Endothelial cell of umbilical vein (primary cell): ENCODE results near the gene SOHLH1. TPM values are rescaled to one million over a fixed set of nuclear protein-coding genes. Genes with fewer than 3 reads are reported as not detected.

Experiments
- BruUV-seq: library from RNA; stranded (reverse); fragments of 400-500 nt; replicated peaks from 2 replicates; lab custom pipeline; 2021; lab: Mats Ljungman, UMichigan
- CTCF ChIA-PET: fragments of 300-600, 350-600 bp; sonication (Branson Sonifier 250); formaldehyde crosslinking; loops from one replicate; lab custom pipeline; 2021; ENCODE audit warnings: antibody characterized with exemption, inconsistent platforms; lab: Charles Lee
- POLR2A ChIA-PET: fragments of 300-600, 350-600 bp; sonication (Branson Sonifier 250); formaldehyde crosslinking; loops from one replicate; lab custom pipeline; 2021; ENCODE audit warnings: antibody characterized with exemption, inconsistent platforms; lab: Charles Lee
- DNase-seq: peaks from one replicate; pipeline ENCODE4 v3.0.0-alpha.2; 2011; ENCODE audit warnings: low read depth, low spot score
- FAIRE-seq: peaks from 2 replicates; lab custom pipeline; 2011; peaks lifted over from hg19 to GRCh38; lab: Jason Lieb, UNC
- H2AFZ ChIP-seq: 2 replicates; pipeline ENCODE4 v1.6.0; 2012; ENCODE audit warnings: low read depth, low read length, control low read depth, inconsistent platforms
- H3K27ac ChIP-seq: 2 replicates; pipeline ENCODE4 v1.5.1; 2011; ENCODE audit warnings: low read depth, mild to moderate bottlenecking, control low read depth, low read length, moderate library complexity; ENCODE audit not compliant: insufficient read depth
- H3K27me3 ChIP-seq, 2 experiments: 2 replicates each; pipeline versions ENCODE4 v1.6.0 to v1.6.1; 2011; ENCODE audit warnings: low read length in 2 of 2, mixed read lengths in 1 of 2; ENCODE audit not compliant: control insufficient read depth in 2 of 2, insufficient read depth in 2 of 2
- H3K36me3 ChIP-seq, 2 experiments: 2 replicates in 1 of 2; 3 replicates in 1 of 2; pipeline ENCODE4 v1.5.1; 2011; ENCODE audit warnings: low read length in 2 of 2, mild to moderate bottlenecking in 1 of 2, moderate library complexity in 1 of 2; ENCODE audit not compliant: control insufficient read depth in 2 of 2, insufficient read depth in 2 of 2; ENCODE audit errors: extremely low read depth in 1 of 2
- H3K4me1 ChIP-seq: 3 replicates; pipeline ENCODE4 v1.5.1; 2011; ENCODE audit warnings: mild to moderate bottlenecking, low read length; ENCODE audit not compliant: control insufficient read depth, insufficient read depth; ENCODE audit errors: extremely low read depth
- H3K4me2 ChIP-seq: 2 replicates; pipeline ENCODE4 v1.6.1; 2011; ENCODE audit warnings: low read length, control low read depth, mixed read lengths; ENCODE audit not compliant: insufficient read depth
- H3K4me3 ChIP-seq, 3 experiments: fragments of 200-600 bp in 1 of 3; sonication (generic), shearing (Covaris generic) in 1 of 3; replicated peaks in 1 of 3; 2 replicates each; pipeline ENCODE4 v1.5.1; 2011 to 2016; ENCODE audit warnings: control low read depth in 3 of 3, low read length in 3 of 3, mild to moderate bottlenecking in 2 of 3, inconsistent platforms in 1 of 3, low read depth in 1 of 3, moderate library complexity in 1 of 3; ENCODE audit not compliant: insufficient read depth in 1 of 3
- H3K79me2 ChIP-seq: 2 replicates; pipeline ENCODE4 v1.6.0; 2012; ENCODE audit warnings: low read length, inconsistent platforms; ENCODE audit not compliant: control insufficient read depth, insufficient read depth
- H3K9ac ChIP-seq: replicated peaks from 2 replicates; pipeline ENCODE3; 2011; ENCODE audit warnings: low read length, control low read depth; ENCODE audit not compliant: insufficient read depth; ENCODE audit errors: extremely low read depth
- H3K9me1 ChIP-seq: replicated peaks from 3 replicates; pipeline ENCODE4 v1.6.0; 2011; ENCODE audit warnings: mild to moderate bottlenecking, low read length; ENCODE audit not compliant: control insufficient read depth, insufficient read depth; ENCODE audit errors: extremely low read depth
- H3K9me3 ChIP-seq: replicated peaks from 2 replicates; pipeline ENCODE4 v1.5.1; 2012; ENCODE audit warnings: low read length, inconsistent platforms; ENCODE audit not compliant: control insufficient read depth, insufficient read depth
- H4K20me1 ChIP-seq: replicated peaks from 2 replicates; pipeline ENCODE3; 2011; ENCODE audit warnings: mild to moderate bottlenecking, low read length; ENCODE audit not compliant: control insufficient read depth, insufficient read depth; ENCODE audit errors: extremely low read depth
- EZH2 ChIP-seq: IDR thresholded peaks from 2 replicates; pipeline ENCODE4 v1.6.1; 2012; ENCODE audit warnings: borderline replicate concordance, low read depth, mild to moderate bottlenecking, moderate library complexity, low read length, inconsistent platforms; ENCODE audit not compliant: severe bottlenecking
- GATA2 ChIP-seq: IDR thresholded peaks from 2 replicates; pipeline ENCODE4 v1.7.0; 2011; ENCODE audit warnings: low read depth, mild to moderate bottlenecking, moderate library complexity, mixed read lengths, low read length; ENCODE audit not compliant: insufficient read length, insufficient read depth
- JUN ChIP-seq: IDR thresholded peaks from 2 replicates; pipeline ENCODE4 v1.6.1; 2011; ENCODE audit warnings: borderline replicate concordance, low read depth; ENCODE audit not compliant: insufficient read length, insufficient read depth
- MYC ChIP-seq: IDR thresholded peaks from one replicate; pipeline ENCODE4 v1.6.1; 2011; ENCODE audit warnings: mild to moderate bottlenecking, low read depth, low read length
- POLR2AphosphoS5 ChIP-seq: IDR thresholded peaks from 2 replicates; pipeline ENCODE4 v1.6.1; 2012; ENCODE audit warnings: low read depth, mild to moderate bottlenecking, control low read depth, low read length, moderate library complexity; ENCODE audit not compliant: insufficient read depth
- dilution Hi-C: fragments of 300-500 bp; cut with MboI; formaldehyde crosslinking; loops from one replicate; pipeline ENCODE4 v1.15.0; 2019; ENCODE audit warnings: low sequenced_read_pairs; ENCODE audit not compliant: extremely low pct_ligation_motif_present
- intact Hi-C: fragments of 100-400 bp; cut with micrococcal nuclease; formaldehyde crosslinking; loops from one replicate; pipeline ENCODE4 v1.10.0; 2022
- polyA plus RNA-seq, 4 experiments: library from polyadenylated mRNA; depleted of rRNA in 3 of 4; stranded (reverse) in 3 of 4; unstranded in 1 of 4; fragments of >200 nt; gene quantifications; 2 replicates each; pipeline versions ENCODE4 v1.2.1 to v1.2.3, GENCODE V29; 2011 to 2012; ENCODE audit warnings: missing spikeins in 1 of 4
- total RNA-seq: library from RNA; stranded (reverse); gene quantifications from 2 replicates; pipeline ENCODE4 v1.2.3, GENCODE V29; 2021

The SOHLH1 gene
- total and polyA plus RNA-seq, 2 donors (not counting 3 experiments of a cell fraction or from before 2014, with no cell fraction given) = not detected

GRCh38 chr9:135659252-135659651 is 40.0 kb downstream of the SOHLH1 start:
- no peak overlapping the region for H2AFZ ChIP-seq

GRCh38 chr9:135657416-135657815 is 41.9 kb downstream of the SOHLH1 start:
- ChIA-PET CTCF (no interaction called here), POLR2A (no interaction called here)
- no TSS peak for BruUV-seq
- H3K27ac ChIP-seq = no peak overlapping the region
- H3K4me2 ChIP-seq = no peak overlapping the region
- H2AFZ ChIP-seq = no peak overlapping the region
- no peak overlapping the region for H3K4me3 ChIP-seq
- intact Hi-C loops (no loop called here), dilution Hi-C loops (no loop called here)
- H3K9me1 ChIP-seq = no peaks in the 10 kb centered on the region
- no peaks in the 10 kb centered on the region for H3K4me1 ChIP-seq
- H3K79me2 ChIP-seq = no peaks in the 10 kb centered on the region
- DNase-seq = no peak
- H4K20me1 ChIP-seq = no peaks in the 10 kb centered on the region
- no peaks in the 10 kb centered on the region for H3K36me3 ChIP-seq
- no peaks in the 10 kb centered on the region for H3K9me3 ChIP-seq
- TF ChIP-seq GATA2 (no peak), MYC (no peak), JUN (no peak), POLR2AphosphoS5 (no peak), EZH2 (no peak)
- no peaks in the 10 kb centered on the region for H3K27me3 ChIP-seq
- no peak overlapping the region for H3K9ac ChIP-seq
- no peak for FAIRE-seq

More at GRCh38 chr9:135659252-135659651, 40.0 kb downstream of the SOHLH1 start:
- H4K20me1 ChIP-seq = no peaks in the 10 kb centered on the region
- no peak overlapping the region for H3K4me3 ChIP-seq
- H3K27me3 ChIP-seq = no peaks in the 10 kb centered on the region
- no peak overlapping the region for H3K4me2 ChIP-seq
- intact Hi-C loops (no loop called here), dilution Hi-C loops (no loop called here)
- FAIRE-seq (no peak), DNase-seq (no peak)
- H3K9me3 ChIP-seq = no peaks in the 10 kb centered on the region
- TF ChIP-seq POLR2AphosphoS5 = no peak
- no peak for TF ChIP-seq MYC
- POLR2A ChIA-PET = no interaction called here
- H3K9me1 ChIP-seq = no peaks in the 10 kb centered on the region
- no peaks in the 10 kb centered on the region for H3K36me3 ChIP-seq
- CTCF ChIA-PET = no interaction called here
- H3K79me2 ChIP-seq = no peaks in the 10 kb centered on the region
- no peak overlapping the region for H3K9ac ChIP-seq
- BruUV-seq = no TSS peak
- no peaks in the 10 kb centered on the region for H3K4me1 ChIP-seq
- no peak overlapping the region for H3K27ac ChIP-seq
